ENCODE measurements around the gene PLCL2. TPM values are rescaled to one million over a fixed set of nuclear protein-coding genes. Genes with fewer than 3 reads are reported as not detected.

Gene PLCL2
- total RNA-seq, 1 experiment from 2014 or later: 0.07 TPM

GRCh38 chr3:16871915-16872842 is 12.6 kb upstream of the PLCL2 start:
- no peaks in the 10 kb centered on the region for H3K36me3 Mint-ChIP-seq (ENCODE audit: insufficient read depth, unreplicated experiment)
- Histone ChIP-seq H3K4me1 (no peaks in the 10 kb centered on the region), H3K27me3 (replicated peaks; ENCODE audit: control insufficient read depth, insufficient read depth, low read length) (no peaks in the 10 kb centered on the region; the same call in 1 of the 2 replicates), H3K36me3 (ENCODE audit: control insufficient read depth, insufficient read depth, low read length) (no peaks in the 10 kb centered on the region), H3K4me3 (ENCODE audit: low read depth, low read length) (no peak overlapping the region), H3K9me3 (no peaks in the 10 kb centered on the region)
- no TSS peak for BruUV-seq (replicated peaks)
- CTCF ChIA-PET: no interaction called here
- POLR2A ChIA-PET: interaction anchor here (0.6 kb wide), 1 partner anchor 11 kb away, joined by 3 read pairs; no protein-coding TSS in a partner anchor
- no peak overlapping the region for H3K27ac Mint-ChIP-seq (ENCODE audit: unreplicated experiment)
- H3K4me3 Mint-ChIP-seq (ENCODE audit: unreplicated experiment): no peak overlapping the region
- intact Hi-C loops (cut with micrococcal nuclease; ENCODE audit: unreplicated experiment): no loop called here
- DNase-seq: no peak
- H3K4me1 Mint-ChIP-seq (ENCODE audit: low read depth, unreplicated experiment): no peaks in the 10 kb centered on the region
- no peaks in the 10 kb centered on the region for H3K9me3 Mint-ChIP-seq (ENCODE audit: unreplicated experiment)
- H3K27me3 Mint-ChIP-seq (ENCODE audit: insufficient read depth, unreplicated experiment): peaks cover 15% of the 10 kb centered on the region
- TF ChIP-seq CTCF (IDR thresholded peaks at IDR 0.05; ENCODE audit: insufficient read depth in 1 of 2, low read depth in 1 of 2, low read length in 1 of 2, severe bottlenecking in 1 of 2, unreplicated experiment in 1 of 2): peak in 1 of 2 experiments; percentile 5

- no peaks in the 10 kb centered on the region; the same call in none of the 2 replicates for H3K27me3 ChIP-seq (replicated peaks; ENCODE audit: control insufficient read depth, insufficient read depth, low read length)
- intact Hi-C loops (cut with micrococcal nuclease; ENCODE audit: unreplicated experiment): no loop called here
- Mint-ChIP-seq H3K4me3 (ENCODE audit: unreplicated experiment) (no peak overlapping the region), H3K4me1 (ENCODE audit: low read depth, unreplicated experiment) (no peaks in the 10 kb centered on the region), H3K9me3 (ENCODE audit: unreplicated experiment) (no peaks in the 10 kb centered on the region), H3K27ac (ENCODE audit: unreplicated experiment) (no peak overlapping the region), H3K27me3 (ENCODE audit: insufficient read depth, unreplicated experiment) (peaks cover 26% of the 10 kb centered on the region), H3K36me3 (ENCODE audit: insufficient read depth, unreplicated experiment) (no peaks in the 10 kb centered on the region)
- ChIA-PET POLR2A (no interaction called here), CTCF (no interaction called here)
- no peak for DNase-seq
- H3K9me3 ChIP-seq: no peaks in the 10 kb centered on the region
- H3K4me3 ChIP-seq (ENCODE audit: low read depth, low read length): no peak overlapping the region
- TF ChIP-seq CTCF (IDR thresholded peaks at IDR 0.05; ENCODE audit: insufficient read depth in 1 of 2, low read depth in 1 of 2, low read length in 1 of 2, severe bottlenecking in 1 of 2, unreplicated experiment in 1 of 2): no peak
- no peaks in the 10 kb centered on the region for H3K36me3 ChIP-seq (ENCODE audit: control insufficient read depth, insufficient read depth, low read length)
- BruUV-seq (replicated peaks): no TSS peak
- H3K4me1 ChIP-seq: no peaks in the 10 kb centered on the region
Measured at GRCh38 chr3:16873872-16874271, 10.9 kb upstream of the PLCL2 start.

GRCh38 chr3:16875876-16876550 is 8.7 kb upstream of the PLCL2 start:
- H3K36me3 Mint-ChIP-seq (ENCODE audit: insufficient read depth, unreplicated experiment): no peaks in the 10 kb centered on the region
- intact Hi-C loops (cut with micrococcal nuclease; ENCODE audit: unreplicated experiment): no loop called here
- H3K4me1 Mint-ChIP-seq (ENCODE audit: low read depth, unreplicated experiment): no peaks in the 10 kb centered on the region
- BruUV-seq (replicated peaks): no TSS peak
- H3K4me3 ChIP-seq (ENCODE audit: low read depth, low read length): no peak overlapping the region
- no peaks in the 10 kb centered on the region for H3K4me1 ChIP-seq
- H3K27me3 Mint-ChIP-seq (ENCODE audit: insufficient read depth, unreplicated experiment): peaks cover 30% of the 10 kb centered on the region
- no peak for TF ChIP-seq CTCF (IDR thresholded peaks at IDR 0.05; ENCODE audit: insufficient read depth in 1 of 2, low read depth in 1 of 2, low read length in 1 of 2, severe bottlenecking in 1 of 2, unreplicated experiment in 1 of 2)
- no peaks in the 10 kb centered on the region for H3K9me3 ChIP-seq
- no peak overlapping the region for H3K4me3 Mint-ChIP-seq (ENCODE audit: unreplicated experiment)
- no peaks in the 10 kb centered on the region; the same call in none of the 2 replicates for H3K27me3 ChIP-seq (replicated peaks; ENCODE audit: control insufficient read depth, insufficient read depth, low read length)
- DNase-seq: no peak
- H3K36me3 ChIP-seq (ENCODE audit: control insufficient read depth, insufficient read depth, low read length): no peaks in the 10 kb centered on the region
- CTCF ChIA-PET: no interaction called here
- H3K27ac Mint-ChIP-seq (ENCODE audit: unreplicated experiment): no peak overlapping the region
- POLR2A ChIA-PET: no interaction called here
- no peaks in the 10 kb centered on the region for H3K9me3 Mint-ChIP-seq (ENCODE audit: unreplicated experiment)
